GM18858 (cell line): ENCODE results near the gene ATOH8.

Source experiments
- ATAC-seq: cut with Tn5 transposase; IDR thresholded peaks from one replicate; pipeline ENCODE4 v1.9.1; 2021; ENCODE audit not compliant: unreplicated experiment

ATOH8 gene

DNA sequence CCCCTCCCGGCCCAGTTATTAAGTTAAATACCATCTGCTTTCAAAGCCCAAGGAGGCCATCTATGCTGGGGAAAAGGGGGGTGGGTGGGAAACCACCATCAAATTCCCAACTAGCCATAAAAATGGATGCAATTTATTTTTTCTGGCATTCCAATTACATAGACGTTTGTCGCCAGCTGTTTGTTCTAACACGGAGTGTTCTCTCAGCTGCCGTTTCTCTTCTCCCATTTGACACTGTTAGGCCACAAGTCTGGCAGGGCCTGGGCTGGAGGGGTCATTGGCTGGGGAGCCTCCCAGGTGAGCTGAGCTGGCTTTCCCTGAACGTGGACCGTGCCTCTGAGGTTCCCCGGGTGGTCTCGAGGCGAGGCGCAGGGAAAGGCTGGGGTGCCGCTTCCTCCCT is 16.6 kb downstream of the ATOH8 start:
- ATAC-seq = no peak

DNA sequence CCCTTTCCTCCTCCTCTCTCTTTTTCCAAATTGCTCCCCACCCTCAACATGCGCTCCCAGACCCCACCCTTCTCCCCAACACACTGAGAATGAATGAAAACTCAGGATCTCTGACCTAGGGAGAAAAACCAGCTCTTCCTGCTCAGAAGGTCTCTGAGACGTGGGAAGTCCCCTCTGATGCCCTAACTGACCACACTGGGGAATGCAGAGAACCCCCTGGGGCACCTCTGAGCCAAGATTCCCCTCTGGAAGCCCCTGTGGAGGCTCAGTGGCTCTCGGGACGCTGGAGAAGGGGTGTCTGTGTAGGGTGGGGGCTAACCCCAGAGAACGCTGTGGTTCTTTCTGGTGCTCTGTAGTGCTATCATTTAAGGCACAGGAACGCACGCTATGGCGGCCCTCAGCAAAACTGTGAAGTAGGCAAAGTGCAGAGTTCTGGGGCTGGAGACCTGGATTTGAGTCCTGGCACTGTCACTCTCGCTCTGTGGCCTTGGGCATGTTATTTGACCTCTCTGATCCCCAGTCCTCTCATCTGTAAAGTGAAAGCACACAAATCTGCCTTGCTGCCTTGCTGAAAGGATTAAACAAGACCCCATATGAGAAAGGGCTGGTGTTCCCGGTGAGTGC is 17.1 kb downstream of the ATOH8 start:
- no peak for ATAC-seq

DNA sequence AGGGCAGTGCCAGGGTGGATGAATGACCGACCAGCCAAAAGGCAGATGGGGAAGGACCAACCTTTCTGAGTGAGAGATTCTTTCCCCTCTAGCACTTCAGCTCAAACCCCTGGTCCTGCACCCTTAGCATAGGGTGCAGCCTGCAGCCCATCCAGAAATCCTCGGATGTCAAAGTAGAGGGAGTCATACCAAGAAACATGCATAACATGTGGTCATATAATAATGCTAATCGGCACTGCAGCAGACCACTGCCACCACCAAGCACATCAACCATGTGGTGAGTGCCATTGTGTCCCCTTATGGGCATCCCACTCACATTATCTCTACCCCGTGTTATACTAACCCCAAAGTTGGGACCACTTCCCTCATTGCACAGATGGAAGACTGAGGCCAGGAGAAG is 17.7 kb downstream of the ATOH8 start:
- no peak for ATAC-seq

DNA sequence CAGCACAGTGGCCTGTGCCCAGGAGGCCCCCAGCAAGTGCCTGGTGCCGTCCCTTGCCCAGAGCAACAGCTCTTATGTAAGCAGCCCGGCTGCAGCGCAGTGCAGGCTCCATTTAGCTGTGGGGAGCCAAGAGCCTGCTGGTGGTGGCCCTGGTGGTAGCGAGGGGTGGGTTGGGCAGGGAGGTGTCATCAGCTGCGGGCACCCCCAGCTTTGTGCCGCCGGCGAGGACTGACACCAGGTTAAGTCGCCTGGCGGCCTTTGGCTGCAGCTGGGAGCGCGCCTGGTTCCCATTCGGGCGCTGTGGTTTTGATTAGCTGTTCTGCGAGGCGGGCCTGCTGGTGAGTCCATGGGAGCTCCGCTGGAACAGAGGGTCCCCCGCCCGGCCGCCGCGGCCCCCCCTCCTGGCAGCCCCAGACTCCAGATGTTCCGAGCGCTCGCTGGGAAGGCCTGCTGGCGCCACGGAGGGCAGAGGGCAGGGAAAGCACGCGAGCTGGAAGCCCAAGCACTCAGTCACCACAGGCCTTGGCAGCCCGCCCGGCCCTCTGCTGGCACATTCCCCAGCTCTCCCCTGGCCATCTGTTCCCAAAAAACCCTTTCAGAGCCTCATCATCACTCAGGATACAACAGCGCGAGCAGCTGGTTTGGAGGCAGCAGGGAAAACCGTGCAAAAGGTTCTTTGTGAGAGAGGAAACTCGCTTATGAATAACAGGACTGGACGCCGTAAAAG is 18.4 kb downstream of the ATOH8 start:
- no peak for ATAC-seq

DNA sequence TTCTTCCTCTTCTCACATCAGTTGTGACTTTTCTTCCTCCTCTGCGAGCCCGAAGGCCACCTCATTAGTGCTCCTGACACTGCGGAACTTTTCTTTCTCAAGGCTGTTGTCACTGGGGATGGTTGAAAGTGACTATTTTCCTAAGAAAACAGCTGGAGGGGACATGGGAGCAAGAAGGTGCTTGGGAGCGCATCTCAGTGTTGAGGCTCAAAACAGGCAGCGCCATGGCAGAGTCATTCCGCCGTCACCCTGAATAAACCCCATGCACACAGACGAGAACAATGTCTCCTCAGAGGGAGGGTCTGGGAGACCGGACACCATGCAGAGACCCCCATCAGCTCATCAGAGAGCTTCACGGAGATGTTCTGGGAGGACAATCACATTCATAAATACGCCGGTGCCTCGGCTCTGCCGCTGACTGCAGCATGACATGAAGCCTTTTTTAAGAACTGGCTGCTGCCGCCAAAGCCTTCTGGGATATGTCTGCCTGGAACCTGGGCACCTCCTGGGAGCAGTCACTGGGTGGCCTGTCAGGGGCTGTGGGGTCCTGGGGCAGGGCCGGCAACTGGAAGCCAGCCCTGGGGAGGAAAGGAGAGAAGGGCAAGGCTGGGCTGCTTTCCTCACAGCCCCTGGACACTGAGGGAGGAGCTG is 19.2 kb downstream of the ATOH8 start:
- no peak for ATAC-seq

DNA sequence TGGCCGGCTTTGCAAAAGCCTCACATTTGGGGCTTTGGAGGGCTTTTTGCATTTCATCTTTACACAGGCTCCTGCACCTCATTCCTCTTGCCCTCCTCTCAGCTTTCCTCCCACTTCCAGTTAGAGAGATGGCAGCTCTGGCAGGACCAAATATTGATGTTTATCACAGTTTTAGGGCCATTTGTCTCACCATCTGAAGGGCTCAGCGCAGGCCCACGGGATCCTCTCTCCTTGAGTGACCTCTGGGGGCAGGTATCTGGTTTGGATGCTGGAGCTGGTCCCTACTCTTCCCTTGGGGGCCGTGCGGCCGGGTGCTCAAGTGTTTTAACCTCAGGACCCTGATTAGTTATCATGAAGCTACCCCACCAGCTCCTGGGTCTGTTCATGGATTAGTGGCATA is 19.9 kb downstream of the ATOH8 start:
- ATAC-seq = no peak

DNA sequence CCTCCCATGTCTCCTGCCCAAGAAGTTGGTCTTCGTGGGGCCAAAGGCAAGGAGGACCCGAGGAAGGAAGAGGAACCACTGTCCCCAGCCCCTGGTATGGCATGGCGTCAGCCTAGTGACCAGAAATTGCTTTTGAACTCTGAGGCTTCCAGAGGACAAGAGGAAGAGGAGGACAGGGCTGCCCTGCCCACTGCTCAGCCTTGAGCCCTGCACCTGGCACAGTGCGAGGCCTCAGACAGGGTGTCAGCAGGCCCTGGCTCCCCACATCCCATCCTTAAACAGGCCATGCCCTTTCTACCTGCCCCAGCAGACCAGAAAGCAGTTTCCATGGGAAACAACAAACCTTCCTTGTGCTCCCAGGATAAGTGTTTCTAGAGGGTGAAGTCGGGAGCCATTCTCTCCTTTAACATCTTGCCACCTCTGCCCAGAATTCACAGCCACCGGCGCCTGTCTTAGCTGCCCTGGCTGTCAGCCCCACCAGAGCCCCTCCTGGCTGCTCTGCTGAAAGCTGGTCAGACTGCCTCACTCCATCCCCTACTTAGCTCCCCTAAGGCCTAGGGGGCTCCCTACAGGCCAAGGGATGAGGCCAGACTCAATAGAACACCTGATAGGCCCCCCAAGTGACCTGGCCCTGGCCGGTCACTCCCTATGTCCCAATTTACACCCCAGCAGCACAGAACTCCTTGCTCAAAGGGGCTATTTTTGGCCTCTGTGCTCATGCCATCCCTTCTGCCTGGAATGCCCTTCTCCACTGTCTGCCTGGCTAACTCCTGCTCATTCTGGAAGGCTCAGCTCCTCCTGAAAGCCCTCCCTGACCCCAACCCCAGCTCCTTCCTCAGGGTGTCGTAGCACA is 20.6 kb downstream of the ATOH8 start:
- ATAC-seq = no peak

DNA sequence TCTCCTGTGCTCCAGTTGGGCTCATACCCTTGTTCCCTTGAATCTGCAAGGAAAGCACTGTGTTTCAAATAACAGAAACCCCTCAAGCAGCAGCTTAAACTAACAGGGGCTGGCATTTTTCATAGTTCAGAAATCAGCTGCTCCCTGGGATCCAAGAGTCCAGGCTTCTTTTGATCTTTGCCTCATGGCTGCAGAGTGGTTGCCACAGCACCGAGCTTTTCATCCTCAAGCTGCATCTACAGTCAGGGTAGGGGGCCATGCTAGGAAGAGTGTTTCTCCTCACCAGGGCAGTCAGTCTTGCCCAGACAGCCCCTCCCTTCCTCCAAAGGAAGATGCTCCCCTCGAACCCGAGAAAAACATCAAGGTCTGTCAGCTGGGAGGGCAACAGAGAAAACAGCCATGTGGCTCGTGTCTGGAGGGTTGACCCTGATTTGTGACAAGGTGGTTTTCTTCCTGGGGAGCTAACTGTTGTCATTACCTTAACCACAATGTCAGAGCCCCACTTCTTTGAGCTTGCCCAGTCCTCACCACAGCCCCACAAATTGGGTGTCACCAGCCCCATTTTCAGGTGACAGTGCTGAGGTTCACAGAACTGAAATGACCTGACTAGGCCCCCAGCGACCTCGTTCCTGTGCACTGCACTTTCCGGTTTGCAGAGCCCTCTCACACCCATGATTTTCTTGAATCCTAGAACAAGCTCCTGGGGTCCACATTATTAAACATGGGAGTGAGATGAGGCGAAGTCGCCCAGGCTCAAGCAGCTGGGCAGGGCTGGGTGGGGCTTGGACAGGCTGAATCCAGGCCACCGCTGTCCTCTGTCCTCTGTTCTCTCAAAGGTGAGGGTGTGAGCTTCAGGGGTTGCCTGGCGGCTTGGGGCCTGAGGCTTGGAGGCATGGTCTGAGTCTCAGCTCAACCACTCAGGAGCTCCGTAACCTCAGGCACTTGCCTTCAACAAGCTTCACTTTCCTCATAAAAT is 21.9 kb downstream of the ATOH8 start:
- ATAC-seq = no peak

DNA sequence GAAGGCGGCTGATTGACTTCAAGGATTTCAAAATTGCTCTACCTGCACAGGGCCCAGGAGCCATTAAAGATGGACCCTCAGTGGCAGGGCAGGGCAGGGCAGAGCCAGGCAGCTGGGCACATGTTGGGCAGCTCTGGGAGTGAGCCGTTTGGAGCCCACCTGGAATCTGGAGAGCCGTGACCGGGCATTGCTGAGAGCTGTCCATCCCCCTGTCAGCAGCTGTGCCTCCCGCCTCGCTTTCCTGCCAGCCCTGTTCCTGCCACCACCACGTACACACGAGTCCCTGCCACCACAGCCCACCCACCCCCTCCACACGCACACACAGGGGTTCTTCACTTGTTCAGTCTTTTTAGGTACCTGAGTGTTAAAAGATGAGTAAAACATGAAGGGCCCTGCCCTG is 22.9 kb downstream of the ATOH8 start:
- ATAC-seq = no peak

DNA sequence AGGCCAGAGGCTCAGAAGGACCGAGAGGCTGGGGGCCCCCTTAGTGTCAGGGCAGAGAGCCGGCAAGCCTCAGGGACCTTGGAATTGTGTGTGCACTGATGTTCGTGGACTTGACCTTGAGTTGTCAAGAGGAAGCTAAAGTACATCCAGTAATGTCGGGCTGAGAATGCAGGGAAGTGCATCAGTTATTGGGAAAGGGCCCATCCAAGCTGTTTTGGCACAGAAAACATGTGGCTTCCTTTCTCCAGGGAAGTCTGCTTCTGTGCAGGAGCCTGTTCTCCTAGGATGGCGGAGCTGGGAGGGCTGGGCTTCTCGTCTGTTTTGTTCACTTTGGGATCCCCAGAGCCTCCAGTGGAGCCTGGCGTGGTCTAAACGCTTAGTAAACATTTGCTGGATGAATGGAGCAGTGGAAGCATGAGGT is 23.7 kb downstream of the ATOH8 start:
- no peak for ATAC-seq

DNA sequence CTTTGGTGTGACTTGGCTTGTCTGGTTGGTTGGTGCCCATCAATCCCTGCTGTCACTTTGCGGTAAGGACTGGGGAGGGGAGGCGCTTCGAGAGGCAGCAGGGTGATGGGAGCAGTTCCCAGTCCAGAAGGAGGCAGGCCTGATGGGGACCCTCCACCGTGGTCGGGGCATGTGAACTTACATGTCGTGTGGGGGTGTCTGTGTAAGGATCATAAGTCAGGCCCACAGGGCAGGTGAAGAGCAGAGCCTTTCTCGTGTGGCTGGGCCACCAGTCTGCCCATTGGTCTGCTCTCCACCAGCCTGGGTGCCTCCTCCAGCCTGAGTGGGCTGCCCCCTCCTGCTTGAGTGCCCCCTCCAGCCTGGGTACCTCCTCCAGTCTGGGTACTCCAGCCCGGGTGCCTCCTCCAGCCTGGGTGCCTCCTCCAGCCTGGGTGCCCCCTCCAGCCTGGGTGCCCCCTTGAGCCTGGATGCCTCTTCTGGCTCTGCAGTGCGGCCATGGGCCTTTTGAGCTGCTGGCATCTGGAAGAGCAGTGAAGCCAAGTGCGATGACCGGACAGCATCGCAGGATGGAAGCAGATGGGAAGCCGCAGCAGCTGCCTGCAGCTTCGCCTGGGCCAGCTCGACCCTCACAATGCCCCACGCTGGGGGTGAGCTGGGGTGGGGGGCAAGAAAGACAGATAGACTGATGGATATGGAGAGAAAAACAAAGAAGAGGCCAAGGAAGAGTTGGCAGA is 25.0 kb downstream of the ATOH8 start:
- no peak for ATAC-seq

DNA sequence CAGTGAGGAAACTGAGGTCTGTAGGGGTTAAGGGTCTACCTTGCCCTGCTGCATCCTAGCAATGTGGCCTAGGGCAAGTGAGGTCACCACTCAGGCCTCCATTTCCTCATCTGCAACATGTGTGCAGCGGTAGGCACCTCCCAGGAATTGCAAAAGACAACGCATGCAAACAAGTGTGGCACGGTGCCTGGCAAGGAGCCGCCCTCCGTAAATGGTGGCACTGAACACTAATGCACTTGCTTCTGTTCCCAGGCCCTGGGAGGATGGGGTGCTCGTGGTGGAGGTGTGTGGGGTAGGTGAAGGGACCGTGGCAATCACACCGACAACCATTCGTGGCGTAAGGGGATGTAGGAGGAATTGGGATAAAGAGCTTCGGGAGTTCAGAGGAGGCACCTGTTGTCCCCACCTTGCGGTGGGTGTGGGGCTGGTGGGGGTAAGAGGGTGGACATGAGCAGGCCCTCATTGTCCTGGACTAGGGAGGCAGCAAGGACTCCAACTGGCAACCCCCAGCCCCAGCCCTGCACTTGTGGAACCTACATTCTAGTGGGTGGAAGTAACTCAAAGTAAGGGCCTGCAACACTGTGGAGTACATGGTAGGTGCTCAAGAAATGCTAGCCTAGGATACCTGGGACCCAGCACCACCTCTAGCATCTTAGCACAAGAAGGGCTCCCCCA is 26.0 kb downstream of the ATOH8 start:
- ATAC-seq = no peak

DNA sequence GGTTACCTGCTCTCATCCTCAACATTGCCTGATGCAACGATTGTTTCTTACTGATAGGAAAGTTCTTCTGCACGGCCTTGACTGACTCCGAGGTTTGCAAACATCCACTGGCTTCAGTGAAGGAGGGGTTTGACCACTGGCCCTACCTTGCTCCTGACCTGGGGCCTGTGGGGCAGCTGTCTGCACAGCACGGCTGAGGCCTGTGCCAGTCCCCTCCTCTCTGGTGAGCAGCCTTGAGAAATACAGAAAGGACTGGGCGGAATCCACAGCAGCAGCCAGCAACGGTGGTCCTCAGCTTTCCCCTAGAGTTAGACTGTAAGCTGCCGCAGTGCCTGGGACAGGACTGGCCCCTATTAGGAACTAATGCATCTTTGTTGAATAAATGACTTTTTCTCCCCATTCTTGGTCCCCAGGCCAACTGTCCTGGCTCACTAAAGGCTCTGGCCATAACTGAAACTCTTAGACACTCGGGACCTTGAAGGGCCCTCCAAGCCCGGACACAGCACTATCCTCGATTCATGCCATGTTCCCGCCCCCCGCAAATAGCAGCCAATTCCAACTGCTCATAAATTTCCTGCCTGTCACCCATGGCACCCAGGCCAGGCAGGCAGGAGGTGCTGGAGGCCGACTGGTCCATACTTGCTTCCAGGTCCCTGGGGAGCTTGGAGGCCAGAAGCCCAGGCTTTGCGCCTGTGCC is 26.7 kb downstream of the ATOH8 start:
- no peak for ATAC-seq

DNA sequence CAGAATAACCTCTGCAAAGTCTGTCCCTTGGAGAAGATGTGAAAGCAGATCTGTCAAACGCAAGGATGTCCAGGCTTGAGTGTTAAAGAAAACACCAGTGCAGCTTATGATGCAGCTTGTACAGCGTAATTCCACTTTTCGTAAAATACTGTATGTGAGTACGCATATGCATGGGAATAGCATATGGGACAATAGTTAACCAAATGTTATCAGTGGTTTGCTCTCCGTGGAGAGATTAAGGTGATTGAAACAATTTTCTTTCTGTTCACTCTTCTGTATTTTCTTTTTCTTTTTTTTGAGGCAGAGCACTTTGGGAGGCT is 27.2 kb downstream of the ATOH8 start:
- no peak for ATAC-seq

DNA sequence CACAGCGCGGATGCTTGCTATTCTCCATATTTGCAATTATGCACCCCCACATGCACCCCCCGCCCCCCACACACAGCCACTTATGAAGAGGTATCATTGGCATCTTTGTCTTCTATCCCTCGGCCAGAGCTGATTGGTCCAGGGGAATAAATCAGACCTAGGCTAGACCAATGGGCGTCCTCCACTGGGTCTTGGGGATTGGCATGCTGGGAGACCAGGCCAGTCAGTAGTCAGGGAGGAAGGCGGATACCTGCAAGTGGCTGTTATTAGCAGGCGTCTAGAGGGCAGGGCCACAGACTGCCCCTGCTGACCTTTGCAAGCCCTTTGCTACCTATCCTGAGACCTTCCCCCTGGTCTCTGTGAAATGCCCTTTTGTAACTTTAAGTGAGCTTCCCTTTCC is 30.0 kb downstream of the ATOH8 start:
- ATAC-seq = no peak

DNA sequence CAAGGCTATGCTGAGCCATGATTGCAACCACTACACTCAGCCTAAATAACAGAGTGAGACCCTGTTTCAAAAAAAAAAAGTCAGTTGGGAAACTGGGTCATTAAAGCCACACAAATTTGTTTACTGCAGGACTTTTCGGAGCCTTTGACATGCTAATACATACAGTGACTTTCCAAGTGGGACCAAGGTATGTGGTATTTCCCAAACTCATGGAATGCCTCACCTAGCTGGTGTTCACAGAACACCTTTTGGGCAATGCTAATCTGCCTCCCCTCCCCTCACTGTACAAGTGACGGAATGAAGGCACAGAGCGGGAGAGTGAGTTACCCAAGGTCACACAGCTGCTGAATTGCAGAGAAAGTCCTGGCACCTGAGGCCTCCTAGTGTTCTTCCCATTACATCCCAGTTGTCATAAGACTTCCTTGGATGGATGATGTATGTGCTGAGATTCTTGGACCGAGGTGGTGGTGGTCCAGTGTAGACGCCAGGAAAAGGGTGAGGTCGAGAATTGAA is 30.7 kb downstream of the ATOH8 start:
- no peak for ATAC-seq

DNA sequence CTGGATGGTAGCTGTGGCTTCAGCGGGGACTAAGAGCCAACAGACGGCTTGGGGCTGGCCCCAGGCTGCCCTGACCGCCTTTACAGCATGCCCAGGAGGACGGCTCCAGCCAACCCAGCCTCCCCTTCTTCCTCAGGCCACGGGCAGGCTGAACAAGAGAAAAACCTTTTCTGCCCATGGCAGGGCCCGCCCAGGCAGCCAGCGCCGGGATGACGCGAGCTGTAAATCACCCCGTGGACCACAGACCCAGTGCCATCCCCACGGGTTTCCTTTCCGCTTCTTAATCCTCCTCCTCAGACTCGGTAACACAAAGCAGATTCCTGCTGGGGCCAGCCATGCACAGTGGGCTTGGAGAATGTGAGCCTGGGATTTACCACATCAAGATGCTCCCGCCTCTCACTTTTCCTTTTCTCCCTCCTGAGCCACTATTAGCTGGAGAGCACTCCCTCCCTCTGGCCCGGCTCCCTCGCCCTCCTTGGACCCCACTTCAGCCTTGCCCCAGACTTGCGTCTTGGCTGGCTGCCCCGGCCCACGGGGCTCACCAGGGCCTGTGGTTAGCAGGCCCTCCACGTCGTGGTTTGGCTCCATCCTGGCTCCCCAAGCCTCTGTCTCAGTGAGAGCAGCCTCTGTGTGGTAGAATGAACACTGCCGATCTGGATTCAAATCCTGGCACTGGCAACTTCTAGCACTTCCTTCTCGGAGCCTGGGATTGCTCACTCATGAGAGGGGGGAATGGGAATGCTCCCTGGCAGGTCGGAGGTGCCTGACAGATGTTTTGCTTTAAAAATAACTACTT is 31.4 kb downstream of the ATOH8 start:
- no peak for ATAC-seq

DNA sequence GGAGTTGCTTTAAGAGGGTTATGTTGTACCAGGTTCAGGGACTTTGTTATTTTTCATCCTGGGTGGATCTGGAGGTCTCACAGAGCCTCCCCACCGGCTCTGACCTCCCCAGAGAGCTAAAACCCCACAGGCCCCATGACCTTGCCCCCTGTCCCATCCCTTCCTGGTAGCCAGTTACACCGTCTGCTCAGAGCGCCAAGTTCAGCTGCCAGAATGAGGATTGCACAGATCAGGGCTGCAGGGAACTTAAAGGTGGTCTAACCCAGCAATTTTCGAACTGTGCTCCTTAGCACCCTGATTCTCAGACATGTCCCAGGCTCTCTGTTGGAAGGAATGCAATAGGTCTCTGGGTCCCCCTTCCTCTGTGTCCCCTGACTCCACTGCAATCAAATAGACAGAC is 32.1 kb downstream of the ATOH8 start:
- ATAC-seq = no peak
